HG03060 (cell line): ENCODE measurements around the gene JPH3.

Experiments used
- ATAC-seq: cut with Tn5 transposase; IDR thresholded peaks from one replicate; pipeline ENCODE4 v1.9.1; 2021; ENCODE audit warnings: low read depth, moderate number of reproducible peaks; ENCODE audit not compliant: unreplicated experiment

JPH3 gene

DNA sequence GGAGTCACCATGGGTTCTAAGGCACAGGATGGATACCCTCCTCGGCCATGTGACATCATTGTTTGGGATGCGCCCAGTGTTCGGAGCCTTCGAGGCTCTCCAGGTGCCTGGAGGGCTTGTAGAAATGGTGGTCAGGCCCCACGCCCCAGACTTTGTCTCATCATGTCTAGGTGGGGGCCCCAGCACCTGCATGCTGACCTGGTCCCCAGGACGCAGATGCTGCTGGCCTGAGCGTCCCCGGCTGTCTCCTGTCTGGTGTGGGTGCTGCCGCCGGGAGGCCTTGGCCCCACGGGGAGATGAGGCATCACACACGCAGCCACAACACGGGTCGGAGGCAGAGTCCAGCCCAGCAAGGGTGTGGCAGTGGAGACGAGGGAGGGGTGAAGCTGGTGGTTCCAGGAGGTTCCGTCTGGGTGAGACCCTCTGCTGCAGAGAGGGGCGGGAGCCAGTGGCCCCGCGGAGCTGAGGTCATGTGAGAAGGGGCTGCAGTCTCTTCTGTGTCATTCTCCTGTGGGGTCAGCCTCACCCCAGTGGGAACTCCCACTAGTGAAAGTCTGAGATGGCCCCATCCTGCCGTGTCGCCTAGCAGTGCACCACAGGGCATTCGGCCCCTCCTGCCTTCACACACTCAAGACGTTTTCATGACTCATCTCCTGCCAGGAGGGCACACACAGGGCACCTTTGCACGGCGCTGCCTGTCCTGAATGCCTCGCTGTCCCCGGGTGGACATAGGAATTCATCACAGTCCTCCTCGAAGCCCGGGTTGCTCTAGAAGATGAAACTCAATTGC is 46.6 kb downstream of the JPH3 start:
- no peak for ATAC-seq

- no peak for ATAC-seq
Observed at GRCh38 chr16:87652386-87652785, 50.1 kb downstream of the JPH3 start.

DNA sequence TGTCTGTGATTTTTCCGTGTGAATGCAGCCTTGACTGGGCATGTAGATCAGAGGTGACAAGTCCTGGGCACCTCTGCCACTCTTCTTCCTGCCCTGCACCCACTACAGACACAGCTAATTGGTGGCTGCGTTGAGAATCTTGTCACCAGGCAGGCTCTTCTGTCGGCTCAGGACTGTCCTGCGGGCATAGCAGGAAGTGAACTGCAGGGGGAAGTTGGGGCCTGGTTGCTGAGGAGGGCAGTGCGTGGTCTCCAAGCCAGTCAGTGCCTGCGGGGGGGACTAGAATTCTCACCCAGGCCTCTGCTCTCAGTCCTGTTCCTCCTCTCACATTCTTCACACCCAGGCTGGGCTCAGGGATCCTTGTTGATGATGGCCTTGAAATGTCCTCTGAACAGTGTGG is 50.5 kb downstream of the JPH3 start:
- no peak for ATAC-seq

GRCh38 chr16:87653234-87653633 is 50.9 kb downstream of the JPH3 start:
- ATAC-seq, result no peak

DNA sequence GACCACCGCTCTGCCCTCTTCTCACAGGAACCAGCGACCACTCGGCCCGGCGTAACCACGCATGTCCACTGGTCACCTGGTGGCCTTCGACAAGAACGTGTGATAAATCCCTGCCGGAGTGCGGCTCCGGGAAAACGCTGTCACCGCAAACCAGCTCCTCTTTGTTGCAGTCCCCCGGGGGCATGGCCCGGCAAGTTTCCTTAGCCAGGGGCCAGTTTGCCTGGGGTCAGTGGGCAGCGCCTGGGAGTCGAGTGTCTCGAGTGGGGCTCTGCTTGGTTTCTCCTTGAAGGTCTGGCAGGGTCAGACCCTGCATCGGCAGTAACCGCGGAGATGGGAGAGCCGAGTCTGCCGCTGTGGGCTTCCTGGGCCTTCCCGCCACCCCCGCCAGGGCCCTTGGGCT is 52.5 kb downstream of the JPH3 start:
- ATAC-seq, result no peak

DNA sequence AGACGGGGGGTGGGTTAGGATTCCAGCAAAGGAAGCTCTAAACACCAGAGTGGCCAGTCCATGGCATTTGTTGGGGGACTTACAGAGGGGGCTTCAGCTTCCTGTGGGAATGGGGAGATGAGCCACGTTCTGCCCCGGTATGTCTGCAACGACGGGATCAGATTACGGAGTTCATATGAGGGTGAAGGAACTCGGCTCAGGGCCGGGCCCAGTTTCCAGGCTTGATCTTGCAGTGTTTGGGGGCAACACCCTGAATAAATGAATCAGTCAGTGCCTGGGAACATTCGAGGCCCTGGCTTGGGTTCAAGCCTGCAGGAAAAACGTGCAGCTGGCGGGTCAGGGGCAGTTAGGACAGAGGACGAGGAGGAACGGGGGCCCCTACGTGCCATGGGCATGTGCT is 54.0 kb downstream of the JPH3 start:
- ATAC-seq, result no peak

DNA sequence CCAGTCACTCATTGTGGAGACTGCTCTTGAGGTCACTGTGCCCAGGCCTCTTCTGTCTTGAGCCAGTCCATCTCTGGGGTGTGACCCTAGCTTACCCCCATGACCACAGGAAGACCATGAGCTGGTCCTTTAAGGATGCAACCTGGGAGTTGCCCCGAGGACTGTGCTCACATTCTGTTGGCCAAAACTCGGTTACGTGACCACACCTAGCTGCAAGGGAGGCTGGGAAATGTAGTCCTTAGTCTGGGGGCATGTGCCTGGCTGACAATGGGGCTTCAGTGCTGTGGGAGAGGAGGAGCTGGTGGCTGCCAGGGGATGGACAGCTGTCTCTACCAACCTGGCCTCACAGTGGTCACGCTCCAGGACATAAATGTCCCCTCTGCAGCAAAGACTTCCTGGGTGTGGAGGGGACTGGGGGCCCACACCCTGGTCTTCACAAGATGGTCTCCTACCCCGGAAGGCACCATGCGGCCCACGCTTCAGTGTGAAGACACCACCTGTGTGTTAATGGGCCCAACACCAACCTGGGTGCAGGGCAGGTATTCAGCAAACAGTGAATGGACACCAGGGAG is 55.4 kb downstream of the JPH3 start:
- ATAC-seq, result no peak

DNA sequence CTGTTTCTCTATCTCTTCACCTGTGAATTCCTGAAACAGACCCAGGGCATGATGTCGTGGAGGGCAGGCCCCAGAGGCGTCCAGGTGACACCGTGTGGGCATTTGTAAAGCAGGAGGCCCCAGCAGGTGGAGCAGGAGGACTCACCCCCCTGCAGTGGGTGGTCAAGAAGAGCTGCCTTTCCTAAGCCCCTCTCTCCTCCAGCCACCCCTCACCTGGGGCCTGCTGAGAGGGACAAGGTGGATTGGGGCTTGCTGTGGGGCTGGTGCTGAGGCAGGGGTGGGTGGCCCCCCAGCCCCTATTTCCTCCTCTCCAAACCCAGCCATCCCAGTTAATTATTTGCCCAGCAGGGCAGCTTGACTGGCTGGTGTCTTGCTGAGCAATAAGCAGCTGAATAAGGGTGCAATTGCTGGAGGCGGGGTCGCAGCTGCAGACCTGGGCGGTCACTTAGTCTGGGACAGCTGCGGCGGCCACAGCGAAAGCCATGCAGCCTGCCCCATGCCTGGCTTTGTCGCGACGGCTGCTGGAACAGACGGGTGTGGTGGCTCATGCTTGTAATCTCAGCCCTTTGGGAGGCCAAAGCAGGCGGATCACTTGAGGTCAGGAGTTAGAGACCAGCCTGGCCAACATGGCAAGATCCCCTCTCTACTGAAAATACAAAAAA is 56.4 kb downstream of the JPH3 start:
- no peak for ATAC-seq

- no peak for ATAC-seq
Observed at GRCh38 chr16:87661561-87661960, 59.3 kb downstream of the JPH3 start.

- no peak for ATAC-seq
Observed at GRCh38 chr16:87662254-87663204, 60.2 kb downstream of the JPH3 start.

GRCh38 chr16:87664792-87665191 is 62.5 kb downstream of the JPH3 start:
- no peak for ATAC-seq

DNA sequence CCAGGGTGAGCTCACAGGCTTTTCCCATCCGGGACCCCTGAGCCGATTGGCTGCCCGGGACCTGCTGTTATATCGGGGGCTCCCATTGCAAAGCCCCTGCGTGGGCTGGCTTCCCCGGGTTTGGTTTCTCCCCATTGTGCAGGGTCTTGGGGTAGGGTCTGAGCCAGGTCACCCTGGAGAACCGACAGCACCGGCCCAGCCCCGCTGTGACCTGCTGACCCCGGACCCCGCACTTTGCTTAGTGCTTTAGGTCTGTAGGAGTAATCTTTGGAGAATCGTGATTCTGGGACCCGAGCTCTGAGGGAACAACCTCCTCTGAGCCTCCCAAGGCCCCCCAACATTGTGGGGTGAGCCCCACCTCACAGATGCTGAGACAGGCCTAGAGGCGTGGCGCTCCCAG is 62.9 kb downstream of the JPH3 start:
- ATAC-seq, result no peak

DNA sequence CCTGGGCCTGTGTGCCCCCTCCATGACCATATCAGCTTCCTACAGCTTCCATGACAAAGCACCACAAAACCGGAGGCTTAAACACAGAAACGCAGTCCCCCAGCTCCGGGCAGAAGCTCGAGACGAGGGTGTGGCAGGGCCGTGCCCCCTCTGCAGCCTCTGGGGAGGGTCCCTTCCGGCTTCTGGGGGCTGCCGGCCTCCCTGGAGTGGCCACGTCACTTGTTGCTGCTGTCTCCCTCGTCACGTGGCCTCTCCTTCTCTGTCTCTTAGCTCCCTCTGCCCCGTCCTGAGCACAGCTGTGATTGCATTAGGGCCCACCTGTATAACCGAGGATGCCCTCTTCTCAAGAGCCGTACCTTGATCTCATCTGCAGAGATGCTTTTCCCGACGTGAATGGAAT is 64.6 kb downstream of the JPH3 start:
- ATAC-seq, result no peak

- ATAC-seq, result no peak
Observed at GRCh38 chr16:87667443-87667842, 65.1 kb downstream of the JPH3 start.

DNA sequence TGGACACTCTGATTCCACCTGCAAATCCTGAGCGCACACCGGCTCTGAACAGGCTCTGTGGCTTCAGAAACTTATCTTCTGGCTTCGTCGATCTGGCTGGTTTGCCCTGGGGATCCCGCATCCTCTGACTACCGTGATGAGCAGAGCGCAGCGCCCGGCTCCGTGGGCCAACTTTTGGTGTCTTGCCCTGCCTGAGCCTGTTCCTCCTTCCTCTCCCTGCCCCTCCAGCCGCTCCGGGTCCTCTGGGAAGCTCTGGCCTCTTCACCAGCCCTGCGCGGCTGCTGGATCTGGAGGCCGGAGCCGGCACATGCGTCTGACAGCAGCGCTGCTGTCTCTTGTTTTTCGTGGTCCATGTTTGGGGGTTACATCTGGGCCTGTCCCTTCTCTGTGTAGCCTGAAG is 65.6 kb downstream of the JPH3 start:
- no peak for ATAC-seq

DNA sequence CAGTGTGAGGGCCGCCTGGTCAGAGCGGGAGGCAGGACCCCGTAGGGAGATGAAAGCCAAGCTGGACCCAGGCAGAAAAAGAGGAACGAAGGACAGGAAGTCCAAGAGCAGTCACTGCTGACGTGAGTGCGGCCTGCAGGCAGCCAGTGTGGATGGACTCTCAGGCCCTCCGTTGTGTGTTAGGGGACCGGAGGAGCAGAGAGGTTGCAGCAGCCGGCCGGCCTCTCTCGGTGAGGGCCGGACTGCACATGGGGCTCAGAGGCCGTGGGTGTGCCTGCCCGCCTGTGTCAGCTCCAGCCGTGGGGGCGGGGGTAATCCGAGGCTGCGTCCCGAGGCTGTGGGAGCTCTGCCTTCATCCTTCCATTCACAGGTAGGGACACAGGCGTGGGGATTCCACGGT is 67.4 kb downstream of the JPH3 start:
- no peak for ATAC-seq

- ATAC-seq, result no peak
Observed at GRCh38 chr16:87671221-87671620, 68.9 kb downstream of the JPH3 start.

DNA sequence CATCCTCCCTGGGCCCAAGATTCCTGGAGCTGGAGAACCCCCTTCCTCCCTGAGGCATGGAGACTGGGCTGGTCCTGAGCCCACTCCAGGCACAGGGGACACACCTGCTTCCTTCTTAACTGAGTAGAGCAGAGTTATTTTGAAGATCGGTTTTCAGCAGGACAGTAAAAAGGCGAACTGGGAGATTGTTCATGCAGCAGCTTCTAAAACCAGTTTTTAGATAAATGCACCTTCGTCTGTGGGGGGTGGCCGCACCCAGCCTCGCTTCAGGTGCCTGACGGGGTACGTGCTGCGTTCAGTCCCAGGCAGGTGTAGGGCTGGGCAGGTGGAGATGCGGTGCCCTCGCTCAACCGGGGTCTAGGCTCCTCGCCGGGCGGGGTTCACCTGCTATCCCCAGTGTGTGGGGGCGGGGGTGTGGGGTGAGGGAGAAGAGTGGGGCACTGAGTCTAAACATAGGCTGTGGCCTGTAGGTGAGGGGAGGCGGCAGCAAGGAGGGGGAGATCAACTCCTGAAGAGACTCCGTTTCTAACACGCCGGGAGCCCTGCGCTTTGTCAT is 69.5 kb downstream of the JPH3 start:
- no peak for ATAC-seq

- no peak for ATAC-seq
Observed at GRCh38 chr16:87674419-87674818, 72.1 kb downstream of the JPH3 start.

GRCh38 chr16:87675111-87675719 is 72.9 kb downstream of the JPH3 start:
- ATAC-seq, result no peak
